C4-2B (cell line): ENCODE measurements around the gene PUM2.

Source experiments
- CTCF ChIP-seq: fragments of 450-650 bp; conservative IDR thresholded peaks from 2 replicates; pipeline ENCODE4 v1.5.1; 2017; ENCODE audit warnings: mild to moderate bottlenecking
- ZFX ChIP-seq: fragments of 450-650 bp; IDR thresholded peaks from 2 replicates; pipeline ENCODE4 v1.6.1; 2017

GRCh38 chr2:20208476-20208859 is 142.2 kb downstream of the PUM2 start:
- TF ChIP-seq CTCF (no peak), ZFX (peak; percentile 51; the same call in 1 of the 2 replicates)
